Endothelial cell of umbilical vein (primary cell): ENCODE data around the gene PDE1A.

Experiments
- EZH2 ChIP-seq: IDR thresholded peaks from 2 replicates; pipeline ENCODE4 v1.6.1; 2012; ENCODE audit warnings: borderline replicate concordance, low read depth, mild to moderate bottlenecking, moderate library complexity, low read length, inconsistent platforms; ENCODE audit not compliant: severe bottlenecking
- JUN ChIP-seq: IDR thresholded peaks from 2 replicates; pipeline ENCODE4 v1.6.1; 2011; ENCODE audit warnings: borderline replicate concordance, low read depth; ENCODE audit not compliant: insufficient read length, insufficient read depth
- POLR2A ChIP-seq: IDR thresholded peaks from 2 replicates; pipeline ENCODE4 v1.6.1; 2012; ENCODE audit warnings: low read depth, mild to moderate bottlenecking, control low read depth, low read length
- POLR2AphosphoS5 ChIP-seq: IDR thresholded peaks from 2 replicates; pipeline ENCODE4 v1.6.1; 2012; ENCODE audit warnings: low read depth, mild to moderate bottlenecking, control low read depth, low read length, moderate library complexity; ENCODE audit not compliant: insufficient read depth
- TF ChIP-seq, protein P1 (sequence below), 2 donors: IDR thresholded peaks; 1 replicate in 1 of 2; 2 replicates in 1 of 2; pipeline ENCODE4 v1.5.1; 2011; ENCODE audit warnings: low read length in 2 of 2, mild to moderate bottlenecking in 2 of 2, moderate library complexity in 2 of 2, control low read depth in 1 of 2, inconsistent platforms in 1 of 2, low read depth in 1 of 2; ENCODE audit not compliant: insufficient read depth in 1 of 2; ENCODE audit errors: extremely low read depth in 1 of 2
- TF ChIP-seq, protein P2 (sequence below): IDR thresholded peaks from 2 replicates; pipeline ENCODE4 v1.6.1; 2011; ENCODE audit not compliant: insufficient read depth, insufficient read length

DNA sequence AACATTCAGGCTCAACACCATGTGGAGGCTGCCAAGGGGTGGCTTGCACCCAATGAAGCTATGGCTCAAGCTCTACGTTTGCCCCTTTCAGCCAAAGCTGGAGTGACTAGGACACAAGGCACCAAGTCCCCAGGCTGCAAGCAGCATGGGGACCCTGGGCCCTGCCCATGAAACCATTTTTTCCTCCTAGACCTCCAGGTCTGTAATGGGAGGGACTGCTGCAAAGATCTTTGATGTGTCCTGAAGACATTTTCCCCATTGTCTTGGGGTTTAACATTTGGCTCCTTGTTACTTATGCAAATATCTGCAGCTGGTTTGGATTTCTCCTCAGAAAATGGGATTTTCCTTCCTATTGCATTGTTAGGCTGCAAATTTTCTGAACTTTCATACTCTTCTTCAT, 51.0 kb downstream of the PDE1A start:
- TF ChIP-seq, protein P1, sequence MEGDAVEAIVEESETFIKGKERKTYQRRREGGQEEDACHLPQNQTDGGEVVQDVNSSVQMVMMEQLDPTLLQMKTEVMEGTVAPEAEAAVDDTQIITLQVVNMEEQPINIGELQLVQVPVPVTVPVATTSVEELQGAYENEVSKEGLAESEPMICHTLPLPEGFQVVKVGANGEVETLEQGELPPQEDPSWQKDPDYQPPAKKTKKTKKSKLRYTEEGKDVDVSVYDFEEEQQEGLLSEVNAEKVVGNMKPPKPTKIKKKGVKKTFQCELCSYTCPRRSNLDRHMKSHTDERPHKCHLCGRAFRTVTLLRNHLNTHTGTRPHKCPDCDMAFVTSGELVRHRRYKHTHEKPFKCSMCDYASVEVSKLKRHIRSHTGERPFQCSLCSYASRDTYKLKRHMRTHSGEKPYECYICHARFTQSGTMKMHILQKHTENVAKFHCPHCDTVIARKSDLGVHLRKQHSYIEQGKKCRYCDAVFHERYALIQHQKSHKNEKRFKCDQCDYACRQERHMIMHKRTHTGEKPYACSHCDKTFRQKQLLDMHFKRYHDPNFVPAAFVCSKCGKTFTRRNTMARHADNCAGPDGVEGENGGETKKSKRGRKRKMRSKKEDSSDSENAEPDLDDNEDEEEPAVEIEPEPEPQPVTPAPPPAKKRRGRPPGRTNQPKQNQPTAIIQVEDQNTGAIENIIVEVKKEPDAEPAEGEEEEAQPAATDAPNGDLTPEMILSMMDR (IDR thresholded peaks at IDR 0.05; ENCODE audit: extremely low read depth in 1 of 2, insufficient read depth in 1 of 2, low read depth in 1 of 2, low read length in 2 of 2): no peak
- TF ChIP-seq POLR2A (no peak), EZH2 (no peak), POLR2AphosphoS5 (no peak), JUN (no peak)
- TF ChIP-seq, protein P2, sequence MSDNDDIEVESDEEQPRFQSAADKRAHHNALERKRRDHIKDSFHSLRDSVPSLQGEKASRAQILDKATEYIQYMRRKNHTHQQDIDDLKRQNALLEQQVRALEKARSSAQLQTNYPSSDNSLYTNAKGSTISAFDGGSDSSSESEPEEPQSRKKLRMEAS: no peak
